Stimulated activated CD8-positive, alpha-beta memory T cell treated with anti-CD3 and anti-CD28 coated beads, Interleukin-4, amount 100 ng/mL, for 24 hours (primary cell): ENCODE results near the gene RUNX2.
"Not testable (repeated sequence)": the region's sequence is repeated elsewhere in the genome, so short reads cannot be mapped to it uniquely, and the experiment has no call there.

ENCODE experiments used
- DNase-seq: peaks from one replicate; pipeline ENCODE4 v3.0.0-alpha.2; 2020; ENCODE audit warnings: low read depth

Gene RUNX2

DNA sequence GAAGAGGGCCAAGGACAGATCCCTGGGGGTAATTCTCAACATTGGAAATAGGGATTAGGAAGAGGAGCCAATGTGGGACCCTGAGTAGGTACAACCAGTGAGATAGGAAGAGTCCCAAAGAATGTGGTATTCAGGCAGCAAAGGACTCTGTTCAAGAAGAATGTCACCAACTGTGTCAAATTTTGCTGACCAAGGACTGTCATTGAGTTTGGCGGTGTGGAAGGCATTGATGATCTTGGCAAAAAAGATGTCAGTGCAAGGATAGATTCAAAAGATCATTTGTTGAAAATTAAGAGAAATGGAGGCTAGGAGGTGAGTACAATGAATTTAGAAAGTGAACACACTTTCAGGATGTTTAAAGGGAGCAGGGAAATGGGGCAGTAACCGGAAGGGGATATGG is 132.0 kb downstream of the RUNX2 start:
- DNase-seq, result no peak

- no peak for DNase-seq
Measured at GRCh38 chr6:45461486-45461885, 133.4 kb downstream of the RUNX2 start.

DNA sequence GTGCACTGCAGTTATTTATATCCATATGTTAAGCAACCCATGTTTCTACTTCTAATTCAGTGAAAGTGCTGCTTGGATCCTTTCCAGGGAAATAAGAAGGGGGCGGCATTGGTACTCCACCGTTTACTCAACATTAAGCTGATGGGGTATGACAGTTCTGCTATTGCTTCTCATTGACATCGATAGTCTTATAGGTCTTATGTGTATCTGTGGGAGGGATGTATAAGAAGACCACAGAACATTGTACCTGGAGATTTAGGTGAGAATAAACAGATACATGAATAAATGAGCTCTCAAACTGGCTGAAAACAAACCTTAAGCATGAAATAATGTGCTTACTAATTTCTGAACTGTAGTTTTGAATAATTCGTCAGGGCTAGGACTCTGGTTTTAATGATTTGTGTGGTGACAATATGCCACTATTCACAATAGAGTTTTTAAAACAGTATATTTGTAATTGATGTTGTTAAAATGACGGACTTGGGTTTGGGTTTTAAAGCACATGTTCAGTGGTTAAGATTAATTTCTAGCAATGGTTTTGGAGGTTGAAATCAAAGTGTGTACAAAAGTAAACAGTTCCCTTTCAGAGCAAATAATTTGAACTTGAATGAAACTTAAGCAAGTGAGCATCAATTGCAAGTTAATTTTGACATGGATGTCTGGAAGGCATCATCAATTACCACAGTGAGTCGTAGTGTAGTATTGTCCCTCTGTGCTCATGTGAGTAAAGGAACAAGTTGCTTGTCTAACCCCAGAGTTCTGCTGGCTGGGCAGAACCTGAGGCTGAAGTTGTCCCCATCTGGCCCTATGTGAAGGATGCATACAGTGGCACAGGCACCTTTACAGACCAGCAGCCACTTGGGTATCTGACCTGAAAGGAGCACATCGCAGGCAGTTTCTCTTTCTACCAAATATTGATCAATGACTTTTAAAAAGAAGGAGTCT is 134.3 kb downstream of the RUNX2 start:
- no peak for DNase-seq

- DNase-seq, result no peak
Measured at GRCh38 chr6:45464685-45465084, 136.6 kb downstream of the RUNX2 start.

DNA sequence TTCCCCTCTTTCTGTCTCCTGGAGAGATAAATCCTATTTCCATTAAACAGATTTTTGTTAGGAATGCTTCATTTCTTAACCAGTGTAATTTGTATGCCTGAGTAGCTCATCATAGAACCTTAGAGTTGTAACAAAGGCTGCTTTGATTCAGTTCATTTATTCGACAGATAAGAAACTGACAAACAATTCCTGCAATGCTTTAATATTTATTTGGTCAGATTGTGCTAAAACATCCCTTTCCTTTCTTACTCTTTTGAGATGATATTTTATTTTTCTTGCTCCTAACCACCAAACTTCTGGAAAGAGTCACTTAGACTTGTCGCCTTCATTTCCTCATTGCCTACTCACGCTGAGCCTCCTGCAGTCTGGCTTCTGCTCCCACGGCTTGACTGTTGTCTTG is 138.6 kb downstream of the RUNX2 start:
- DNase-seq, result no peak

GRCh38 chr6:45467417-45467816 is 139.3 kb downstream of the RUNX2 start:
- not testable (repeated sequence) for DNase-seq

- no peak for DNase-seq
Measured at GRCh38 chr6:45467853-45468252, 139.7 kb downstream of the RUNX2 start.

DNA sequence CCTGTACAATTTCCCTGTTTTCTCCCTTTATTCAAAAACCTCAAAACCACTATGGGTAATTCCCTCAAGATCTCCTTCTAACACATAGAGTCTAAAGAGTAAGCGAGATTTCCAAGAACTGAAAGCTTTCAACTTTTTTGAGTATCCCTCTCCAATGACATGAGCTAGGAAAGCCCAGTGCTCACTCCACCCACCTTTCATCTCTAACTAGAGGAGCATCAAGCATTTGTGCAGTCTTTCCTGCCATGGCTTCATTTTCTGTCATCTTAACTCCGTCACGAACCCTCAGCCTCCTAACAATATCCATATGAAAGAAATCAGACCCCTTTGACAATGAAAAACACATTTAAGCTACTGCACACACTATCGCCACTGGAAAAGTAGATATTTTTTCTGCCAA is 141.5 kb downstream of the RUNX2 start:
- no peak for DNase-seq

- DNase-seq, result no peak
Measured at GRCh38 chr6:45470131-45470738, 142.1 kb downstream of the RUNX2 start.

- DNase-seq, result no peak
Measured at GRCh38 chr6:45472382-45472781, 144.3 kb downstream of the RUNX2 start.

- no peak for DNase-seq
Measured at GRCh38 chr6:45473121-45473993, 145.2 kb downstream of the RUNX2 start.

DNA sequence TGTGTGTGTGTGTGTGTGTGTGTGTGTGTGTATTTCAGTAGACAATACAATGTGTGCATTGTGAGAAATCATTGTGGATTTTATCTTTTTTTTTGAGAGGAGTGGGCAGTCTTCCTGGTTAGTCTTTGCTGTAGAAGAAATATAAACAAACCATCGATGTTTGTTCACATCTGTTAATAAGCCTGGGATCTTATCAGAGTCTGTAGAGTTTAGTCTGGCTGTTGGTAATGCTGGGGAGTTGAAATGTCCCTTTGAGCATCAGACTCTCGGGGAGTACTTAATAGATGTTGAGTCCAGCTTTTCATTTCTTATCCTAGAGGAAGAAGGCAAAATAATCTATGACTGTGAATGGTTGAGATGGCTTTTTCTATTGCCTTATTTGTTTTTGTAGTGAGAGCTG is 146.2 kb downstream of the RUNX2 start:
- no peak for DNase-seq

GRCh38 chr6:45476341-45476740 is 148.2 kb downstream of the RUNX2 start:
- DNase-seq, result no peak

DNA sequence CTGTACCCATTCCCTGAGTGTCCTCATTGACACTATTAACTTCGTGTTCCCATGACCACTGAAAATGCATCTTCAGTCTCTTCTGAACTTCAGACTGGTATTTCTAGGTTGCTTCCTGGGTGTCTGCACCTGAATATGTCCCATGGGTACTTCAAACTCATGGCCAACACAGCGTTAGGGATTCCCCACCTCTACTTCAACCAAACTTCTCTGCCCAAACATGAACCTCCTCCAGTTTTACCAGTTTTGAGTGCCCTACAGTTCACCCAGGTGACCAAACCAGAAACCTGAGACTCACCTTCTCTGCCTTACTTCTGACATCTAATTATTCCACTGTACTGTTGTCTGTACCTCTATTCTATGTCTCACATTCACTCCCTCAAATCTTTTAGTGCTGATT is 149.1 kb downstream of the RUNX2 start:
- no peak for DNase-seq

- DNase-seq, result no peak
Measured at GRCh38 chr6:45477790-45478189, 149.7 kb downstream of the RUNX2 start.

- no peak for DNase-seq
Measured at GRCh38 chr6:45478240-45478639, 150.1 kb downstream of the RUNX2 start.

GRCh38 chr6:45479834-45480751 is 152.0 kb downstream of the RUNX2 start:
- no peak for DNase-seq

DNA sequence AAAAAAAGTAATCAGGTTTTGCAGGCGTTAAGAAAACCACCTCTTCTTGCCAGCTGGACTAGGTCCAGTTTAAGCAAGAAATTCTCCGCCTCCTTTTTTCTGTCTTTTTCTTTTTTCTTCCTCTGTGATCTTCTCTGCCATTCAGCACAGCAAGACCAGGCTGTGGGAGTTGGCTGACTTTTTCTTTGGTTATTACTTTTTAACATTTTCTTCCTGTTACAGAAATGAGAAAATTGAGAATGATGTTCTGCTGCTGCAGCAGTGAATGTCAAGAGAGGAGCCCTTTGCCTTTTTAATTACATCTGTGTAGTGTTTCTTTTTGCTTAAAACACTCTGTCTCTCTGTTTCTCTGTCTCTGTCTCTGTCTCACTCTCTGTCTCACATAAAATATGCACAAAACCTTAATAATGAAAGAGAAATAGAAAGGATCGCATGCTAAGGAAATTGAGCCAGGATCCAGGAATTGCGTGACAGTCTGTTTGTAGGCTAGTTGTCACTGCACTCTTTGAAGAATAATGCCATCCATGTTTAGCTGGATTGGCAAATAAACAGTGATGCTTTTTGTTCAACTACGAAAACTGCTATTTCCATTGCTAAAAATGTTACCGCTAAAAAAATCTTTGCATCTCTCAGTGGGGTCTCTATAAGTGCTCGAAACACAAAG is 152.8 kb downstream of the RUNX2 start:
- DNase-seq, result no peak

- no peak for DNase-seq
Measured at GRCh38 chr6:45483021-45483420, 154.9 kb downstream of the RUNX2 start.

- no peak for DNase-seq
Measured at GRCh38 chr6:45483501-45483900, 155.4 kb downstream of the RUNX2 start.

DNA sequence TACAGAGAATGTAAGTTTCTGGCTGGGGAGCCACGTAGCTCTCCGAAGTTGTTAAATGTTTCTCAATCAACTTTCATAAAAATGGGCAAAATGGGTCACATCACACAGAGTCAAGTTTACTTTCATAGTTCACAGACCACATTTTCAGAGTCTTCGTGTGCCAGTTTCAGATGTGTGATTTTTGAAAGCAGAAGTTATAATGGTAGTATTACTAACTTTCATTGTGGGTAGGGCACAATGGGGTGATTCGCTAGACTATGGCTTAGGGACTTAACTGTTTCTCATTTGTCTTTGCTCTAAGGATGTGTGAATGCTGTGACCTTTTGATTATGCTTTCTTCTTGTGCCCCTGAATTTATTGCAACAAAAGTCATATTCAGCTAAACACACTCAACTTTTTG is 158.6 kb downstream of the RUNX2 start:
- no peak for DNase-seq
